ENCODE data around the gene KRTAP1-4. TPM values are rescaled to one million over a fixed set of nuclear protein-coding genes. Genes with fewer than 3 reads are reported as not detected.
"Not testable (repeated sequence)": the region's sequence is repeated elsewhere in the genome, so short reads cannot be mapped to it uniquely, and the experiment has no call there.

The KRTAP1-4 gene, protein sequence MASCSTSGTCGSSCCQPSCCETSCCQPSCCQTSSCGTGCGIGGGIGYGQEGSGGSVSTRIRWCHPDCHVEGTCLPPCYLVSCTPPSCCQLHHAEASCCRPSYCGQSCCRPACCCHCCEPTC
- total RNA-seq, result not detected
- long read RNA-seq, result 0 reads

DNA sequence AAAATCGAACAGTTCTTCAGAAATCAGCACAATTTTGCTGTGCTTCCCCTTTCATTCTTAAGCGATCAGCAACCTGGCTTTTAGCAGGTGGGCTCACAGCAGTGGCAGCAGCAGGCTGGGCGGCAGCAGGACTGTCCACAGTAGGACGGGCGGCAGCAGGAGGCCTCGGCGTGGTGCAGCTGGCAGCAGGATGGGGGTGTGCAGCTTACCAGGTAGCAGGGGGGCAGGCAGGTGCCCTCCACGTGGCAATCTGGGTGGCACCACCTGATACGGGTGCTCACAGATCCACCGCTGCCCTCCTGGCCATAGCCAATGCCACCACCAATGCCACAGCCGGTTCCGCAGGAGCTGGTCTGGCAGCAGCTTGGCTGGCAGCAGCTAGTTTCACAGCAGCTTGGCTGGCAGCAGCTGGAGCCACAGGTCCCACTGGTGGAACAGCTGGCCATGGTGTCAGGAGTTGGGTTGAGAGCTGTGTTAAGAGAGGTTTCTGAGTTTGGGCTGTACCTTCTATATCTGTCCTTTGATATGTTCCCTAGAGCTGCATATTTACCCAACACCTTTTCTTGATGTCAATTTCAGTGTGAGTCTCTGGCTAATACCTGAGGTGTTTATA is at the start of gene KRTAP1-4:
Gene KRTAP1-4 (minus strand): TSS at position 563 of the 613 bp plus-strand sequence. CDS start 117 bp downstream, at position 446.
- intact Hi-C loops (cut with DNase I), result no loop called here
- DNase-seq (no peak), ATAC-seq (no peak)

DNA sequence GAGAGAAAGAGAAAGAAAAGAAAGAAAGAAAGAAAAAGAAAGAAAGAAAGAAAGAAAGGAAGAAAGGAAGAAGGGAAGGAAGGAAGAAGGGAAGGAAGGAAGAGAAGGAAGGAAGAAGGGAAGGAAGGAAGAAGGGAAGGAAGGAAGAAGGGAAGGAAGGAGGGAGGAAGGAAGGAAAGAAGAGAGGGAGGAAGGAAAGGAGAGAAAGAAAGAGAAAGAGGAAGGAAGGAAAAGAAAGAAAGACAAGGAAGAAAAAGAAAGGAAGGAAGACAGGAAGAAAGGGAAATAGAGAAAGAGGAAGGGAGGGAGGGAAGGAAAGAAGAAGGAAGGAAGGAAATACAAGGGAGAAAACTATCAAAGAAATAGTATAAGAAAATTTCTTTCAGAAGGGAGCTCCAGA is 46.8 kb upstream of the KRTAP1-4 start:
- intact Hi-C loops (cut with DNase I), result no loop called here
- DNase-seq, result no peak
- no peak for ATAC-seq

DNA sequence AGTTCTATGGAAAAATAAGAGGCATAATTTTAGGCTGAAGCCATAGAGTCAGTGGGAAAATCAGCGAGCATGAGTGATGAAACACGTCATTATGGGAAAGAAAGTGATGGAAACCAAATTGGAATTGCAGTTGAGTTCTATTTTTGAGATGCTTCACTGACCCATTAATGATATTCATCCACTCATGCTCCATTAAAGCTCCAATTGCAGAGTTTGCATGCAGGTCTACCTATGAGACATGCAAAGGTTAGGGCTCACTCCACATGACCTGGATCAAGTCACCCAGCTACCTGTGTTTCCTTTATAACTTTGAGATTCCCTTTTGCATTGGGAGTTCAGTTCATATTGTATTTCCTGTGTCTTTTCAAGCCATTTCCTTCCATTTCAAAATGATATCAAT is 43.7 kb upstream of the KRTAP1-4 start:
- no peak for DNase-seq
- intact Hi-C loops (cut with DNase I), result no loop called here
- no peak for ATAC-seq

DNA sequence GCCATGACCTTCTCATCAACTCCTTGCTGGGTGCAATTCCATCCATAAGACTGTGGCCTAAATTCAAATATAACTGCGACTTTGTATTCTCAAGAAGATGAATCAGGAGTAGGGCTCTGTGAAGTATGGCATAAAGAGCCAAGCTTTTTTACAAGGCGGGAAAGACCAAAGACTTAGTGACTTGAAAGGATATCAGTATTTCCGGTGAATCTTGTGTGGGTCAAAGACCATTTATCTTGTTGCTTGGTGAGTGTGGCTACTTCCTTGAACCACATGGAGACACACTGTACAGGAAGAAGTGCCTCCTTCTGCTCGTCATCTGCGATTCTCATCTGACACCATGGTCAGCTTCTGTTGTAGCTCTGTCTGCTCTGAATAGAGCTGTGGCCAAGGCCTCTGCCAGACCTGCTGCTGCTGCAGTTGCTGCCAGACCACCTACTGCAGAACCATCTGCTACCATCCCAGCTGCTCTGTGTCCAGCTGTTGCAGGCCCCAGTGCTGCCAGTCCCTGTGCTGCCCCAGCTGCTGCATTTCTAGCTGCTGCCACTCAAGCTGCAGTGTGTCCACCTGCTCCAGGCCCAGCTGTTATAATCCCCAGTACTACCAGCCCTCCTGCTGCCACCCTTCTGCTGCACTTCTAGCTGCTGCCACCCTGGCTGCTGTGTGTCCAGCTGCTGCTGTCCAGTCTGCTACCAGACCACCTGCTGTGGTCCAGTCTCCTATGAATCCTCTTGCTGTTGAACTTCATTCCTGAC is 41.8 kb upstream of the KRTAP1-4 start:
- ATAC-seq (no peak), DNase-seq (no peak)
- intact Hi-C loops (cut with DNase I), result no loop called here

DNA sequence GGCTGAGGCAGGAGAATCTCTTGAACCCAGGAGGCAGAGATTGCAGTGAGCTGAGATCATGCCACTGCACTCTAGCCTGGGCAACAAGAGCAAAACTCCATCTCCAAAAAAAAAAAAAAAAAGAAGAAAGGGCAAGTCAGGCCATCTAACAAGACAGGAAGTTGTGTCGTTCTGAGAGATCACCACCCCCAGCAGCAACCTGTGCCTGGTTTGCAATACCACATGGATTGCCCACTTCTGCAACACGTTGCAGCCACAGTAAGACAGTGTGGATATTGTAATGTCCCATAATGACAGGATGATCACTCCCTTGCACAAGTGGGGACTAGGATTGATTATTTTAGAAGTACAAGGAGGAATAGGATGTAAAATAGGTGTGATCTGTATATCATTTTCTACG is 39.0 kb upstream of the KRTAP1-4 start:
- DNase-seq, result no peak
- intact Hi-C loops (cut with DNase I), result no loop called here
- no peak for ATAC-seq

DNA sequence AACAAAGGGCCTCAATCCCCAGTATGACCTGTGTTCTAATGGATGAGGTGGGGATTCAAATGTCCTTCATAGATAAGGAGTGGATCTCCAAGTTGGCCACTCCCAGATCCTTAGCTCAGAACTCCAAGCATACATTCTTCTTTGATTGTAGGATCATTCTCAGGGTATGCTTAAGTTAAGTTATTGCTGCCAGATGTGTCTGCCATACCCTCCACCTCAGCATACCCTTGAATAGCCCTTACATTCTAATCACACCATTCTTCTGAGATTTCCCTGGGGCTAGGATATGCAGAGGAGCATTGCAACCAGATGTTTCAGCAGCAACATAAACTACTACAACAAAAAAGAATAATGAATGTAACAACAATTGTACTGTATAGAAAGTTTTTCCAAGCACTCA is 37.3 kb upstream of the KRTAP1-4 start:
- intact Hi-C loops (cut with DNase I), result no loop called here
- ATAC-seq (no peak), DNase-seq (no peak)

DNA sequence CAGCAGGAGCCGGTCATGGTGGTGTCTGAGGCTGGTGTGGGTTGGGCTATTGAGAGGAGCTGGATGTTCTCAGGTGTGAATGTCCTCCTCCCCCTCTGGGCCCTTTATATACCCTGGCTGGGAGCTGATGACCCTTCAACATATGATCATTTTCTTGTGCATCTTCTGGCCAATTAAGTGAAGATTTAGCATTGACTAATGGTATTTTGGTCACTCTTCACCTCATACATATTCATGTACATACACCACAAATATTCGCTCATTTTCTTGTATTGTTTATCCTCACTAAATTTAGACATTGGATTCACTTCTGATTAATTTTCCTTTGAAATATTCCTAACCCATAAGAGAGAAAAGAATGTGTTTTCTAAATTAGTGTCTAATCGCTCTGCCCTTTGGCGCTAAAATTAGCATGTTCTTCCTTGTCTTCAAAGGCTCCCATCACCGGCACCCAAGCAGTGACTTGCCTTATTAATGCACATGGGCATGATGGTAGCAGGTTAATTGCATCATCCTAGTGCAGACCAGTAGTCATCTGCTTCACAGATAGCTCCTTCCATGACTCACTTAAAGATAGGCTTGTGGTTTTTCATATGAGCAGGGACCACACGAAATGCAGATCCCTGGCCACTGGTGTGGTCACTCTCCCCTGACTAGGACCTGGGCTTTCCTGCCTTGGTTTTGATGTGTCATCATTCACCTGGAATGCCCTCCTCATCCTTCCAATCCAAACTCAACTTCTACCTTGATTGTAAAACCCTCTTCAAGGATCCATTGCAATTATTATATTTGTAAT is 36.0 kb upstream of the KRTAP1-4 start, which contains the start of gene KRTAP2-4:
Gene KRTAP2-4 (minus strand): TSS at position 51 of the 796 bp plus-strand sequence. CDS start 34 bp downstream, at position 17.
- intact Hi-C loops (cut with DNase I), result no loop called here
- ATAC-seq, result no peak
- no peak for DNase-seq

DNA sequence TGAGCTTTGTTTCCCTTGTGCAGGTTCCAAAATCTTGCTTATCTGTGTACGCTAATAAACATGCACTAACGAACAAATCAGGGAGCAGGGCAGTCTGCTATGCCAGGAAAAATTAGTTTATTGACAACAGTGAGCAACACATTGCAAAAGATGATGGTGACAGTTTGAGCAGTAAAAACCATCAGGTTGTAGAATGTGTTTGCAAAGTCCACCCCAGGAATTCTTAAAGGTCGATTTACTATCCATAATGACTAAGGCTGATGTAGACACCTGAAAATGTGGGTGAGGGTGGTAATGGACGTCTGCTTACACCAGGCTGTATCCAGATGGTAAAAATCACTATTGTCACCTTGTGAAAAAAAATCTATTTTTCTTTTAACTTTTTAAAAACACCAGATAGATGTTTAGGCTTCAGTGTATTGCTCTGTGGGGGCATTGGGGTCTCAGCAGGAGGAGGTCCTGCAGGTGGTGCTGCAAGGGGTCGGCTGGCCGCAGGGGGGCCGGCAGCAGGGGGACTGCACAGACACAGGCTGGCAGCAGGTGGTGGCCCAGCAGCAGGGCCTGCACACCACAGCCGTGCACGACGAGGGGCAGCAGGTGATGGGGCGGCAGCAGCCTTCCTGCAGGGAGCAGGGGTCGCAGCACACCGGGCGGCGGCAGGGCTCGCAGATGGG is 35.2 kb upstream of the KRTAP1-4 start:
- DNase-seq; intact Hi-C loops (cut with DNase I); ATAC-seq: not testable (repeated sequence)

DNA sequence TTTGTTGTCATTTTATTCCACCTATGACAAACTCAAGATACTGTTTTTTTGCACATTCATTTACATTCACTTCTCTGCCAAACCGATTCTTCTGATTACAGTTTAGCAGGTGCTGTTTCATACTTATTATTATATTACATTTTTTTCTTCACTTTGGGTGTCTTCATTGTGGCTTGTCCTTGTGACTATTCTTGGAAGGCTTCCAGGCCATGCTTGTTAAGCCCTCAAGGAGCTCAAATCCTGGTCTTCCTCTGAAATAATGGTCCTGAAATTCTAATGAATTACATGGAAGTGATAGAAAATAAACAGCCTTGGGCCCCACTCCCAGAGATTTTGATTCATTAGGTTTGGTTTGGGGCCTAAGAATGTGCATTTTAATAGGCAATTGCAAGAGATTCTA is 34.3 kb upstream of the KRTAP1-4 start:
- ATAC-seq, result no peak
- intact Hi-C loops (cut with DNase I), result no loop called here

DNA sequence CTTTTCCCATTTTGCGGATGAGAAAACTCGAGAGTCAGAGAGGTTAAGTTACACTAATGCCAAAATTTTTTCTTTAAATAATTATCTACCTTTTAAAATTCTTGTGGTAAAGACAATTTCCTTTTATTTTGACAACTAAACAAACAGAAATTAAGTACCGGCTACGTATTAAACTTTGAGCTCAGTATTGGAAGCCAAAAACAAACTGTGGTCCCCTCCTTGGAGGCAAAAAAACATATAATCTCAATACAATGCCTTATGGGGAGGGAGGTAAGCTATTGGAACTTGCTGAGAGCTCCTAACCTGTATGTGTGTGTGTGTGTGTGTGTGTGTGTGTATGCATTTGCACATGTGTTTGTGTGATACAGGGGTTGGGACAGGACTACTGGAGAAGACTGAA is 33.5 kb upstream of the KRTAP1-4 start:
- no peak for ATAC-seq
- intact Hi-C loops (cut with DNase I), result no loop called here

More for the DNA sequence above, 34.3 kb upstream of the KRTAP1-4 start:
- DNase-seq, result no peak

DNA sequence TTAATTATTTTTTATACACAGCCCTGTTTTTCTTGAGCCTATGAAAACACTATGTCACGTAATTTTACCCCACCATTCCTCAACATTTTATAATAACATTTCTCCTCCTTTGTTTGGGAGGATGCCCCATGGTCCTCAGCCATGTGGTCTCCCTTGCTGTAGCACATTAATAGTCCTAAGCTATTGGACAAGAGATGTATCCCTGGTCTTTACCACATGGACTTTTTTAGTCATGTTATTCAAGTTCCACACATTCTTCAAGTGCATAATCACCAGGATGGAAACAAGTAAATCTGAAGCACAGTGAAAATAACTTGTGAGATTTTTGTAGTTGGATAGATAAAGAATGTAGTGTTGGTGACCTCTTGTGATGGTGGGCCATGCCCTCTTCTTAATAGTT is 32.0 kb upstream of the KRTAP1-4 start:
- ATAC-seq, result no peak
- intact Hi-C loops (cut with DNase I), result no loop called here
- no peak for DNase-seq

More for the DNA sequence above, 33.5 kb upstream of the KRTAP1-4 start:
- DNase-seq, result no peak

DNA sequence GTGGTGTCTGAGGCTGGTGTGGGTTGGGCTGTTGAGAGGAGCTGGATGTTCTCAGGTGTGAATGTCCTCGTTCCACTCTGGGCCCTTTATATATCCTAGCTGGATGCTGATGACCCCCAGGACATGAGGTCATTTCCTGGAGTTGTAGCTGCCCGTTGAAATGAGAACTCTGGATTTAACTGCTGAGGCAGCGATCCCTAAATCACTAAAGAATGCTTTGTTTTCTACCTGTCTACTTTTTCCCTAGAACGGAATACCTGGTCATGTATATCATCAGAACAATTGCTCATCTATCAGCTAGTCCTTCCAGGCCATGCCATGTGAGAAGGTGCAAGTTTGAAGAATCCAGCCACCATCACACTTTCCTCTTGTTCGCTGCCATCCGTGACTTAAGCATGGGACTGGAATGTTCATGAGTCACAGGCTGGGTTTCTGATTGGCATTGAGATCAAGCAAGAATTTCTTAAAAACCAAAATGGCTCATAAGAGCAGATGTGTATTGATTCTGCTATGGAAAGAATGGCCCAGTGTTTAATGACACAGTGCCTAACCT is 30.1 kb upstream of the KRTAP1-4 start, which contains the start of gene KRTAP2-3:
Gene KRTAP2-3 (minus strand): TSS at position 63 of the 553 bp plus-strand sequence. CDS start 64 bp downstream, outside the sequence.
- intact Hi-C loops (cut with DNase I), result no loop called here
- ATAC-seq (no peak), DNase-seq (no peak)

DNA sequence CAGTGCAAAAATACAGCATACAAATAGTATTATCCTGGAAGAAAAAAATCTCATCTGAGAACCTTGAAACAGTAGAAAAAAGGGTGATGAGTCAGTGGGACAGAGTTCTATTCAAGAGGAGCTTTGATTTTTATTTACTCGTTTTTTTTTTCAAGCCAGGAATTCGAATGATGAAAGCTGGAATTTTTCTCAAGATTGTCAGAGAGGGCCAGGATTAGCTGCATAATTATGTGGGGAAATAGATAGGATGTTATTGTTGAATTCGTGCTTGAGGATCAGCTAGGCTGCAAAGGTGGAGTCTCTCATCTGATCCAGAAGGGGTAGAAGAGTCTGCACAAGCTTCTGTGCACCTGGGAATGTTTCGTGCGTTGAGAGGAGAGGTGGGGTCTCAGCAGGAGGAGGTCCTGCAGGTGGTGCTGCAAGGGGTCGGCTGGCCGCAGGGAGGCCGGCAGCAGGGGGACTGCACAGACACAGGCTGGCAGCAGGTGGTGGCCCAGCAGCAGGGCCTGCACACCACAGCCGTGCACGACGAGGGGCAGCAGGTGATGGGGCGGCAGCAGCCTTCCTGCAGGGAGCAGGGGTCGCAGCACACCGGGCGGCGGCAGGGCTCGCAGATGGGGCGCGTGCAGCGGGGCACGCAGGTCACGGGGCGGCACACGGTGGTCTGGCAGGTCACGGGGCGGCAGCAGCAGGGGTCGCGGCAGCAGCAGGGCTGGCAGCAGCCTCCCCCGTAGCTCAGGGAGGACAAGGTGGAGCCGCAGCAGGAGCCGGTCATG is 29.5 kb upstream of the KRTAP1-4 start:
- DNase-seq; intact Hi-C loops (cut with DNase I); ATAC-seq: not testable (repeated sequence)

DNA sequence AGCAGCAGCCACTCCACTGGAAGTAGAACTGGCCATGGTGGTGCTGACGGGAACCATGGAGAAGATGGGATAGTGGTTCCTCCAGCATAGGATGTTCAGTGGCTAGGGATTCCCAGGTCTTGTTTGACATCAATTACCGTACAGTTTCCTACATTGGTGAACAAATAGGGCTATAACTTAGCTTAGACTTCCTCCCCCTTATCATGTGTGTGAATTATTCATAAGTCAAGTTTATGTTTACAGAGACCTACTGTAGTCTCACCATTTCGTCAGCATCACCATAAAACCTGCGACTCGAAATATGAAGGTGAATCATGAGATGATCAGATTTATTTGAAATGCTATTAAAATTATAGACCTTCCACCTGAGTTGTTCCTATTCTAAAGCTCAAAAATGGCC is 28.7 kb upstream of the KRTAP1-4 start:
- intact Hi-C loops (cut with DNase I), result no loop called here
- DNase-seq (no peak), ATAC-seq (no peak)

DNA sequence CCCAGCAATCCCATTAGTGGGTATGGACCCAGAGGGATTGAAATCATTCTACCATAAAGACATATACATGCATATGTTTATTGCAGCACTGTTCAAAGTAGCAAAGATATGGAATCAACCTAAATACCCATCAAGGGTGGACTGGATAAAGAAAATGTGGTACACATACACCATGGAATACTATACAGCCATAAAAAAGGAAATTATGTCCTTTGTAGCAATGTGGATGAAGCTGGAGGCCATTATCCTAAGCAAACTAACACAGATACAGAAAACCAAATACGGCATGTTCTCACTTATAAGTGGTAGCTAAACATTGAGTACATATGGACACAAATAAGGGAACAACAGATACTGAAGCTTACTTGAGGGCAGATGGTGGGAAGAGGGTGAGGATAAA is 27.6 kb upstream of the KRTAP1-4 start:
- intact Hi-C loops (cut with DNase I), result no loop called here
- ATAC-seq, result no peak
- no peak for DNase-seq

DNA sequence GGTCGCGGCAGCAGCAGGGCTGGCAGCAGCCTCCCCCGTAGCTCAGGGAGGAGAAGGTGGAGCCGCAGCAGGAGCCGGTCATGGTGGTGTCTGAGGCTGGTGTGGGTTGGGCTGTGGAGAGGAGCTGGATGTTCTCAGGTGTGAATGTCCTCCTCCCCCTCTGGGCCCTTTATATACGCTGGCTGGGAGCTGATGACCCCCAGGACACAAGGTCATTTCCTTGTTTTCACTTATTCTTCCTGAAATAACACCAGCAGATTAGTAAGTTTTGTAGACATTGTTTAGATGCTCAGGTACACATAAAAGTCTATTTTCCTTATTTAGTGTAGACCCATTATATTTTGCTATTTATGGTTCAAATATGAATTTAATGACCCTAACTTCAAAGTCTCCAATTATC is 25.1 kb upstream of the KRTAP1-4 start, which contains the start of gene KRTAP2-2:
Gene KRTAP2-2 (minus strand): TSS at position 101 of the 400 bp plus-strand sequence. CDS start 19 bp downstream, at position 82.
- DNase-seq; ATAC-seq; intact Hi-C loops (cut with DNase I): not testable (repeated sequence)

DNA sequence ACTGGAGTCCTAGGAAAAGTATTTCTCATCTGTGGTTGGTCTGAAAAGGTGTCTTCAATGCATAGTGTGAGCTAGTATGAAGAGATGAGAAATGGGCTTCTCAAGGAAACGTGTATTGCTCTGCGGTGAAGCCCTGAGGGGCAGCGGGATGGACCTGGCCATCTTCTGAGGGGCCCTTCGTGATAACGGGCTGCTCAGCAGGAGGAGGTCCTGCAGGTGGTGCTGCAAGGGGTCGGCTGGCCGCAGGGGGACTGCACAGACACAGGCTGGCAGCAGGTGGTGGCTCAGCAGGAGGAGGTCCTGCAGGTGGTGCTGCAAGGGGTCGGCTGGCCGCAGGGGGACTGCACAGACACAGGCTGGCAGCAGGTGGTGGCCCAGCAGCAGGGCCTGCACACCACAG is 24.6 kb upstream of the KRTAP1-4 start:
- intact Hi-C loops (cut with DNase I); DNase-seq; ATAC-seq: not testable (repeated sequence)

DNA sequence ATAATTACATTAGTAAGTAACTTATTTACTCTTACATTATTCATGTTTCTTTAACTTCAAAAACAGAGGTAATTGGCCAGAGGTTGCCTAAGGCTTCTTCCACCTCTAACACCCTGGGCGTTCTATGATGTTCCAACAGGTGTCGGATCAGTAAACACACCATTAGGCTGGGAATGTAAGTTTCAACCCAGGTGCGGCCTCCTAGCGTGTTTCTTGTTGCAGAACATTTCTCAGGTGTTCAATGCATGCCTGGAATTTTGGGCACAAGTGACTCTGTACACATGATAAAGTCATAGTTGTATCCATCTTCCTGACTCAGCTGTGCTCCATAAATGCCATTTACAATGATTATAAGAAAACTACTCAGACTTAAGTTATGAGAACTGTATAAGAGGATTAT is 24.0 kb upstream of the KRTAP1-4 start:
- intact Hi-C loops (cut with DNase I), result no loop called here
- ATAC-seq (no peak), DNase-seq (no peak)
